ENCODE data around the gene CXCL5. TPM values are rescaled to one million over a fixed set of nuclear protein-coding genes. Genes with fewer than 3 reads are reported as not detected.
A peak's percentile ranks its signal among the peaks of the same experiment; 100 is the strongest.

CXCL5 gene
- total RNA-seq (2014; rRNA removed; shearing (Covaris generic)) = not detected in 2 replicates

GRCh38 chr4:73998040-73999011 lies at the start of gene CXCL5:
CXCL5 (minus strand) TSS chr4:73998677; CDS start chr4:73998581, 96 bp downstream.
- DNase-seq (ENCODE audit: low spot score) = no peak

DNA sequence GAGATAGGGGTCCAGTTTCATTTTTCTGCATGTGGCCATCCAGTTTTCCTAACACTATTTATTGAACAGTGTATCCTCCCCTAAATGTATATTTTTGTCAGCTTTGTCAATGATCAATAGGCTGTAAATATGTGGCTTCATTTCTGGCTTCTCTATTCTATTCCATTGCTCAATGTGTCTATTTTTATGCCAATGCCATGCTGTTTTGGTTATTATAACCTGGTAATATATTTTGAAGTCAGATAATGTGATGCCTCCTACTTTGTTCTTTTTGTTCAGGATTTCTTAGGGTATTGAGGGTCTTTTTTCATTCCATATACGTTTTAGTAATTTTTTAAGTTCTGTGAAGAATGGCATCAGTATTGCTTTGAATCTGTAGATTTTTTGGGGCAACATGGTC lies 48.7 kb upstream of the CXCL5 start:
- no peak for DNase-seq (ENCODE audit: low spot score)

DNA sequence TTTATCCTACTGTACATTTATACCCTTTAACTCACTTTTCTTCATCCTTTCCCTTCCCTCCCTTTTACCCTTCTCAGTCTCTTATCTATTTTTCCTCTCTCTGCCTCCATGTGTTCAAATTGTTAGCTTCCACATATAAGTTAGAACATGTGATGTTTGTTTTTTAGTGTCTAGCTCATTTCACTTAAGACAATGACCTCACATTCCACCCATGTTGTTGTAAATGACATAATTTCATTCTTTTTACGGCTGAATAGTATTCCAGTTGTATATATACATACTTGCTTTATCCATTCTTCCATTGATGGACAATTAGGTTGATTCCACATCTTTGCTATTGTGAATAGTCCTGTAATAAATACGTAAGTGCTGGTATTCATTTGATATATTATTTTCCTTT lies 47.3 kb upstream of the CXCL5 start:
- no peak for DNase-seq (ENCODE audit: low spot score)

DNA sequence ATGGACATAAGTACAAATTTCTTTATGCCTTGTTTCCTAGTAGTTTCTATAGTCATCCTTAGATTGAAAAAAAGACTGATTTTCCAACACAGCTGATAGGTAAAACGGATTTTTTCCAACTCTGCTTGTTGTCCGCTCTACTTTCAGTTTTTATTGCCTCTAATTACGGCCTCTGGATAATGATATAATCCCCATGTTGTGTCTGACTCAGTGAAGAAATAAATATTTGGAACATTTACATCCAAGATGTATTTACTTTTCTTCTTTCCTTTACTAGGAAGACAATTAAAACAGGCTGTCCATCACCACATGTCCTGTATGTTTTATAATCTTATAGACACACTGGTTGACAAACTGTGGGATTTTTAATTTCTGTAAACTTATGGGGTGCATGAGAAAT lies 46.8 kb upstream of the CXCL5 start:
- DNase-seq (ENCODE audit: low spot score) = no peak

- DNase-seq (ENCODE audit: low spot score) = no peak
Measured at GRCh38 chr4:74044677-74045076, 46.2 kb upstream of the CXCL5 start.

- no peak for DNase-seq (ENCODE audit: low spot score)
Measured at GRCh38 chr4:74042681-74043080, 44.2 kb upstream of the CXCL5 start.

DNA sequence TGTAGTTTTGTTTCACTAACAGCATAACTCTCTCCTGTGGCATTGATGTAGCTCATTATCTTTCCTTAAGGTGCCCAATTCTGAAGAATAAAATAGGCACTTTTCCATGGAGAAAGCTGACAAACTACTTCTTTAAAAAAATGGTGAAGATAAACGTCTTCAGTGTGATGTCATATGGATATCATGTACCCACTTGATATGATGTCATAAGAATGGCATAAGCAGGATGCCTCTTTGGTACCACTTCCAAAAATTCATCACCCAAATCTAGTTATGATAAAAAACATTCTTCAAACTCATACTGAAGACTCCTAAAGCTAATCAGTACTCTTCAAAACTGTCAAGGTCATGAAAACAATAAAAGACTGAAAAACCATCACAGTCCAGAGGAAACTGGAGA lies 42.9 kb upstream of the CXCL5 start:
- DNase-seq (ENCODE audit: low spot score) = no peak

GRCh38 chr4:74039315-74039763 lies 40.9 kb upstream of the CXCL5 start:
- DNase-seq (ENCODE audit: low spot score) = no peak

DNA sequence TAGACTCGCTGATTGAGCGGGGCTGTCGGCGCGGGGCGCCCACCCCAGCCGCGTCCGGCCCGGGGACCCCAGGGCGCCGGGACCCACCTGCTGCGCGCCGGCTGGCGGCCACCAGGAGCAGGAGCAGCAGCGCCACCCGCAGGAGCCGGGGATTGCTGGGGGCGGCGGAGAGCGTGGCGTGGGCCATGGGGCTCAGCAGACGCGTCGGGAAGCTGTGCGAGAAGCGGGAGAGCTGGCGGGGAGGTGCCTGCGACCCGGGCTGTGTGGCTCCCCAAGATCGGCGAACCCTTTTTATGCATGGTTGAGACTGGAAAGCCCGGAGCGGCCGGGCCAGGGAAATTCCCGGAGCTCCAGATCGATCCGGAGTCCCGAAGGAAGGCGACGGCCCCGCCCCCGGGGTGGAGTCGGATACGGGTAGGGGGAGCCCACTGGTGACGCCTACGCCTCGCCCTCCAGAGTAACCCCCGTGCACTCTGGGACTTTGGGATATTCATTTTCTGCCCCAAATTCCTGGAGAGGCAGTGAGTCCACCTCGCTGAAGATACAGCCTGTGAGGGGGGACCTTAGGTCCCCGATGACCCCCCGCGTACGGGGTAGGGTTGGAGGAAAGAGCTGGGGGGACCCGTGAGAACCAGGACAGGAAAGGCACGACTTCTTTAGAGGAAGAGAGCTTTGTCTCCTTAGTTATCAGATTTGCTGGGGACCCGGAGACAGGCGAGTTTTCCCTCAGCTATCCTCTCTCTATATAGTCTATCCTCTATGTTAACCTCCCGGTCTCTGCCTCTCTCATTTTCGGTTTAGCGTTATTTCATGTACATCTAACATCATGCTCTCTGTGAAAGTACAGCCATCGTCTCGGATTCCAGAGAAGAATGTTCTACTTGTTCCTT lies 40.2 kb upstream of the CXCL5 start, which contains the start of gene CXCL3:
Gene CXCL3, minus strand, starts transcription at position 265 of the 890 bp plus-strand sequence. Its CDS starts 78 bp downstream, at position 187.
- peak; percentile 36 for DNase-seq (ENCODE audit: low spot score)

DNA sequence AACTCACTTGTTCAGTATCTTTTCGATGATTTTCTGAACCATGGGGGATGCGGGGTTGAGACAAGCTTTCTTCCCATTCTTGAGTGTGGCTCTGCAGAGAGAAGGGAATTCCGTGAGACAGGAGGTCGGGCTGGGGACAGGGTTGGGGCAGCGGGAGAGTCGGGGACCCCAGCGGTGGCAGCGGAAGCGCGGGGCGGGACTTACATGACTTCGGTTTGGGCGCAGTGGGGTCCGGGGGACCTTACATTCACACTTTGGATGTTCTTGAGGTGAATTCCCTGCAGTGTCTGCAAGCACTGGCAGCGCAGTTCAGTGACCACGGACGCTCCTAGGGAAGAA lies 39.6 kb upstream of the CXCL5 start:
- no peak for DNase-seq (ENCODE audit: low spot score)

- no peak for DNase-seq (ENCODE audit: low spot score)
Measured at GRCh38 chr4:74037076-74037955, 38.8 kb upstream of the CXCL5 start.

DNA sequence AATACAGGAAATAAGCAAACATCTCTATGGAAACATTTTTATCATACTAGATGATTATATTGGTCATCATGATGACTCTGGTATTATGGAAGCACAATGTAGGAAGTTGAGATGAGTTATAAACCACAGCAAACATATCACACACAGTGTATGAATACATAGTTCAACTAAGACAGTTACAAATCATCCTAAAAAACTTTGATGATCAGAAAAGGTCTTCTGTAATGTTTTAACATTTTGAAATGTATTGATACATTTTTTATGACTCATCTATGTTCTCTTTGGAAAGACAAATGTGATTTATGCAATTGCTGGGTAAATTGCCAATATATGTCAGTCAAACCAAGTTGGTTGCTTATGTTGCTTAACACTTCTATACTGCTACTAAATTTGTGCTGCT lies 35.3 kb upstream of the CXCL5 start:
- DNase-seq (ENCODE audit: low spot score) = no peak

GRCh38 chr4:74032064-74032463 lies 33.6 kb upstream of the CXCL5 start:
- no peak for DNase-seq (ENCODE audit: low spot score)

DNA sequence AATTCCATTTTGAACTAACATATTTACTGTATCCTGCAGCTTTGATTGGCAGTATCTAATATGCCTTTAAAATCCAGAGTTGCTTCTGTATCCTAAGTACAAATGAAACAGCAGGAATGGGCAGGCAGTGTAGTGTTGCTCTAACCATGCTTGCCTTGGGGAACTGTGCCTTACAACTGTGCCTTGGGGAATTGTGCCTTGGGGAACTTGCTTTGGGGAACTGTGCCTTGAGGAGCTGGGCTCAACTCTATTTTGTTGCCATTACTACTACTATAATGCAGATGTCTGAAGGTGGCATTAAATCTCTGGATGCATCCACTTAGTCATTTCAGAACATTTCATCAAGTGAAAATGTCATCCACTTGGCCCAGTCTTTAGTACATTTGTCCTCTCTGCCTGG lies 33.1 kb upstream of the CXCL5 start:
- no peak for DNase-seq (ENCODE audit: low spot score)

DNA sequence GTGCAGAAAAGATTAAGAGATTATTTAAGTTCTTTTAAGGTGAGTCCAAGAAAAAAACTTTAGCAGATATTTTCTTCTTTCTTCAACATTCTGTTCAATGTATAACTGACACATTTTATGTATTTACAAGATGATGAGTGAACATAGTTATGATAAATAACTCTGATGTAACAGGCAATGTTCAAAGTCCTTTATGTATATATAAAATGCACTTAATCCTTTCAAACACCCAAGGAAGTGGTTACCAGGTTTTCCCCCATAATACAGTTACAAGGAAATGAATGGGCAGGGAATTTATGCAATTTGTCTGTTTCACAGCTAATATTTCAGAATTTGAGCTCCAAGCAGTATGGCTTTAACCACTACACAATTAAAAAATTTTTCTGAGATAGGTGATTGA lies 31.8 kb upstream of the CXCL5 start:
- DNase-seq (ENCODE audit: low spot score) = no peak

GRCh38 chr4:74028504-74028903 lies 30.0 kb upstream of the CXCL5 start:
- no peak for DNase-seq (ENCODE audit: low spot score)

GRCh38 chr4:74023709-74024108 lies 25.2 kb upstream of the CXCL5 start:
- no peak for DNase-seq (ENCODE audit: low spot score)

DNA sequence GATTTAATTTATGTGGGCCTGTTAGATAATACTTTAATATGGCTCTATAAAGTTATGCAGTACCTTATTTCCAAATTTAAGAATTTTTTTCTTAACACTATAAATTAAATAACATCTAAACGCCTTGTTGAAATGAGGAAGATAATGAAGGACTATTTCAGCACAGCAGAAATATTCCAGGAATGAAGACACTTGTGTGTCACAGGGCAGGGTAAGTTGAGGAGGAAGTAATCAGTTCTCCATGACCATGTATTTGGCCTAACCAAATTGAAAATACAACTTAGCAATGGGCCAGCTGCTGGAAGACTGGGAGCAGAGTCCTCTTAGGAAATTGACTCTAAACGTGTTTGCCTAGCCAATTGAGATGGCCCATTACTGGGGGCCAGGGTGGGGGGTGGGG lies 23.1 kb upstream of the CXCL5 start:
- no peak for DNase-seq (ENCODE audit: low spot score)

GRCh38 chr4:74018771-74019170 lies 20.3 kb upstream of the CXCL5 start:
- no peak for DNase-seq (ENCODE audit: low spot score)

DNA sequence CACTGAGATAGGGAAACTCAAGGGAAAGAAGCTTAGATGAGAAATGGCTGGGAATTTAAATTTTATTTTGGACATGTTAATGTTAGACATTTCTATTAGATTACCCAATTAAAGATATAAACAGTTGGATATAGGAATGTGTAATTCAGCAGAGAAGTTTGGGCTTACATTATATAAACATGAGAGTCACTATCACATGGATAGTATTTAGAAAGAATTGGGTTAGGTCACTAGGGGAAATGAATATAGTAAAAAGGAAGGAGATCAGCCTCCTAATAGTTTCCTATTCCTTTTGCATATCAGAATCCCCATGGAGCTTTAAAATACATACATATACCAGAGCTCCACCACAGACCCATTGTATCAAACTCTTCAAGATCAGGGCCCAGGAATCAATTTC lies 19.6 kb upstream of the CXCL5 start:
- no peak for DNase-seq (ENCODE audit: low spot score)

DNA sequence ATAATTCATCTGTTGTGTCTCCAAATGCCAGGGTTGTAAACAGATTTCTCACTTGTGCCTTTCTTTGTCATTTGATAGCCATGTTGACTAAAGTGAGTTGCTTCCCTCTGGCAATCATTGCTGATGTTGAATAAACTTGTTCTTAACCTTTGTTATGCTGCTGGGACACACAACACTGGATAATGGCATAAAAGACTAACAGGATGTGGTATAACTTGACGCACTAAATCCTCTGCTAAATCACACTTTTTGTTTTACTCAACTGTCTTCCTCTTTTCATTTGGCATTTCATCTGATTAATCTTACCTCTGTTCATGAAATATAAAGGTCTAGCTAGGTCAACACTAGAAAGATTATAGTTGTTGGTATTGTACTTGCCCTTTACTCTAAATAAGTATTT lies 17.6 kb upstream of the CXCL5 start:
- peak; percentile 81 for DNase-seq (ENCODE audit: low spot score)
